ENCODE data around the gene LILRB3. TPM values are rescaled to one million over a fixed set of nuclear protein-coding genes. Genes with fewer than 3 reads are reported as not detected.
"Not testable (repeated sequence)": the region's sequence is repeated elsewhere in the genome, so short reads cannot be mapped to it uniquely, and the experiment has no call there.

LILRB3 gene
- total and polyA plus RNA-seq, 9 donors = 0.31 to 5.5 (median 2.5) TPM

DNA sequence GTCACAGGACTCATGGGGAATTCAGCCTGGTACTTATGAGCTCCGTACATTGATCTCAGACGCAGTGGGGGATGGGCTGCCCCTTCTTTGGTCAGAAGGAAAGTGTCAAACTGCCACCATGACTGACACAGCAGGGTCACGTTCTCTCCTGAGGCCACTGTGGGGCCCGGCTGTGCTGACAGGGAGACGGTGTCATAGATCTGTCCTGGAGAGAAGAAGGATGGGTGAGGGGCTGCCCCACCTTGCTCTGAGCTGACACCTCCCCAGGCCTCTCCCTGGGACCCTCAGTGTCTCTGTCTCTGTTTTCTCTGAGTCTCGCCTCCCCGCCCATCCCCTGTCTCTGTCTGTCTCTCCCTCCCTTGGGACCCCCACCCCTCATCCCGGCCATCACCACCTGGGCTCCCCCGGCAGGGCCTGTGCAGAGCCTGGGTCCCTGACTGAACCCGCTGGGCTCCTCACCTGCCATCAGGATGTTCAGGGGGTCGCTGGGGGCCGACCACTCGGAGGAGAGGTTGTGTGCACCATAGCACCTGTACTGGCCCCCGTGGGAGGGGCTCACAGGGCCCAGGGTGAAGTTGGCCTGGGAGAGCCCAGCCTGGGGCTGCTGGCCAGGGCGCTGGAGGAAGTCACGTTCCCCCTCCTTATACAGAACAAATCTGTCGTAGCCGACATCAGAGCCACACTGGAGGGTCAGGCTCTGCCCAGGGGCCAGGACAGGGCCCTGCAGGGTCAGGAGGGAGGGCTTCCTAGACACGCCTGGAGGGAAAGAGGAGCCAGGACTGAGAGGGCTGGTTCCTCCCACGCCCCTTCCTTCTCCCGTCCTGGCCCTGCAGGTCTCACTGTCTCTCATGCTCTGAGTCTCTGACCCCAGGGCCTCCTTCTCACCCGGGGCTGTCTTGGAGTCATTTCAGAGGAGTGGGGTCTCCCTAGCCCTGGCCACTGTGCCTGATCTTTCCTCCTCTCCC, 17.8 kb upstream of the LILRB3 start:
- H3K27me3 ChIP-seq; H3K27ac ChIP-seq; H3K4me1 ChIP-seq (ENCODE audit: insufficient read depth); H3K36me3 ChIP-seq; H3K4me3 ChIP-seq; DNase-seq; intact Hi-C loops (cut with DNase I); H3K9me3 ChIP-seq: not testable (repeated sequence)
- 54 to 69% (median 60%) methylated on average over 12 to 16 of the region's 22 CpGs for WGBS, 3 donors

DNA sequence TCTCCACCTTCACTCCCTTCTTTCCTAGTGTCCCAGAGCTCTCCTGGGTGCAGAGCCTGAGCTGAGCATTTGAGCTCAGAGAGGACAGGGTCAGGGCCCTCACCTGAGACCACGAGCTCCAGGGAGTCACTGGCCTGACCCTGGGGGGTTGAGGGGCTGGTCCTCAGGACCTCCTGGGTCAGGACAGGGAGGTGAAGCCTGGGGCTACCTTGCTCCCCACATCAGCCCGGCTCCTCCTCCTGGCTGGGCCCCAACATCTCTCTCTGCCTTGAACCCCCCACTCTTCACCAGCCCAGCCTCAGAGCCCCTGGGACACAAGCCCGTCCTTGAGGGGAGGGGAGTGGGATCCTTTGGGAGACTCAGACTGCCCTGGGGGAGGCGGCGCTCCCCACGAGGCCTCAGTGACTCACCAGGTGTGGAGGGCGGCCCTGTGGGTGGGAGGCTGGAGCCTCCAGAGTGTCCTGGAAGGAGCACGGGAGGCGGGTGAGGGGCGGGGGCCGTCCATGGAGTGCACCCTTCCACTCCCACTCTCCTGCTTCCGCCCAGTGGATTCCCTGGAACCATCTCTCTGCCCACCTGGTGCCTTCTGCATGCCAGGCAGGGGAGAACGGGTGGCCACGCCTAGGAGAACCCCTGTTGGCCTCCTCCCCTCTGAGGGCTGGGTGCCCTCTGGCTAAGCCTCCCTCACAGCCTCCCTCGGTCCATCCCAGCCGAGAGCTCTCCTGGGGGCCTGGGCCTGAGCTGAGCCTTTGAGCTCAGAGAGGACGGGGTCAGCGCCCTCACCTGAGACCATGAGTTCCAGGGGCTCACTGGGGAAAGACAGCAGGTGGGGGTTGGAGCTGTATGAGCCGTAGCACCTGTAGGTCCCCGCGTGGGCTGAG, 16.9 kb upstream of the LILRB3 start:
- DNase-seq; H3K9me3 ChIP-seq; H3K27me3 ChIP-seq; H3K4me3 ChIP-seq; H3K27ac ChIP-seq; H3K4me1 ChIP-seq (ENCODE audit: insufficient read depth); H3K36me3 ChIP-seq: not testable (repeated sequence)
- intact Hi-C loops (cut with DNase I) = loop anchor here in 3 of 4 donors (2.0 to 10.0 kb wide), 3 partner anchors 17 to 65 kb away; partner anchors contain the start of genes LILRB3 (in 1 of the 3) and TMC4 (in 1 of the 3)
- WGBS, 3 donors = 41 to 46% (median 45%) methylated on average over 8 to 16 of the region's 21 CpGs

DNA sequence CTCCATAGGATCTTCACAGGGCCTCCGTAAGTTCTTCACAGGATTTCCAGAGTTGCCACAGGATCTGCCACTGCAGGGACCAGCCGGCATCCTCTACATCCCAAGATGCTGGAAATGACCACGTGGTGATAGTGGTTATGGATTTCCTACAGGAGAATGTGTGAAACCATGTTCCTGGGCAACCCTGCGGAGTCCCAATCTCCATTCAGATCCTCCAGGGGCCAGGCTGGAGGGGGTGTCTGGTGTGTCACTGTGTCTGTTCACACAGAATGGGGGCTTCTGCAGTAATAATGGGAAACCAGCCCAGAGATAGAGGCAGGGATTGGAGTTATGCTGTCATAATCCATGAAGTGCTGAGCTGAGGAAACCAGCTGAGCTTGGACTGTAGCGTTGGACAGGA, 11.1 kb upstream of the LILRB3 start:
- intact Hi-C loops (cut with DNase I) = loop anchor here in 3 of 4 donors (5.0 to 10.0 kb wide), 3 partner anchors 59 to 67 kb away; partner anchors contain the start of gene TMC4 (in 2 of the 3)
- Histone ChIP-seq H3K27me3 (no peaks in the 10 kb centered on the region), H3K36me3 (no peaks in the 10 kb centered on the region), H3K9me3 (no peaks in the 10 kb centered on the region), H3K27ac (no peak overlapping the region), H3K4me1 (ENCODE audit: insufficient read depth) (no peaks in the 10 kb centered on the region), H3K4me3 (no peak overlapping the region)
- no peak for DNase-seq
- 6 to 84% (median 78%) methylated on average over 5 of the region's 5 CpGs for WGBS, 3 donors
- TF ChIP-seq POLR2A (IDR thresholded peaks at IDR 0.05) (no peak), EP300 (IDR thresholded peaks at IDR 0.05) (no peak)
- TF ChIP-seq, protein P1, sequence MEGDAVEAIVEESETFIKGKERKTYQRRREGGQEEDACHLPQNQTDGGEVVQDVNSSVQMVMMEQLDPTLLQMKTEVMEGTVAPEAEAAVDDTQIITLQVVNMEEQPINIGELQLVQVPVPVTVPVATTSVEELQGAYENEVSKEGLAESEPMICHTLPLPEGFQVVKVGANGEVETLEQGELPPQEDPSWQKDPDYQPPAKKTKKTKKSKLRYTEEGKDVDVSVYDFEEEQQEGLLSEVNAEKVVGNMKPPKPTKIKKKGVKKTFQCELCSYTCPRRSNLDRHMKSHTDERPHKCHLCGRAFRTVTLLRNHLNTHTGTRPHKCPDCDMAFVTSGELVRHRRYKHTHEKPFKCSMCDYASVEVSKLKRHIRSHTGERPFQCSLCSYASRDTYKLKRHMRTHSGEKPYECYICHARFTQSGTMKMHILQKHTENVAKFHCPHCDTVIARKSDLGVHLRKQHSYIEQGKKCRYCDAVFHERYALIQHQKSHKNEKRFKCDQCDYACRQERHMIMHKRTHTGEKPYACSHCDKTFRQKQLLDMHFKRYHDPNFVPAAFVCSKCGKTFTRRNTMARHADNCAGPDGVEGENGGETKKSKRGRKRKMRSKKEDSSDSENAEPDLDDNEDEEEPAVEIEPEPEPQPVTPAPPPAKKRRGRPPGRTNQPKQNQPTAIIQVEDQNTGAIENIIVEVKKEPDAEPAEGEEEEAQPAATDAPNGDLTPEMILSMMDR (IDR thresholded peaks at IDR 0.05) = no peak

DNA sequence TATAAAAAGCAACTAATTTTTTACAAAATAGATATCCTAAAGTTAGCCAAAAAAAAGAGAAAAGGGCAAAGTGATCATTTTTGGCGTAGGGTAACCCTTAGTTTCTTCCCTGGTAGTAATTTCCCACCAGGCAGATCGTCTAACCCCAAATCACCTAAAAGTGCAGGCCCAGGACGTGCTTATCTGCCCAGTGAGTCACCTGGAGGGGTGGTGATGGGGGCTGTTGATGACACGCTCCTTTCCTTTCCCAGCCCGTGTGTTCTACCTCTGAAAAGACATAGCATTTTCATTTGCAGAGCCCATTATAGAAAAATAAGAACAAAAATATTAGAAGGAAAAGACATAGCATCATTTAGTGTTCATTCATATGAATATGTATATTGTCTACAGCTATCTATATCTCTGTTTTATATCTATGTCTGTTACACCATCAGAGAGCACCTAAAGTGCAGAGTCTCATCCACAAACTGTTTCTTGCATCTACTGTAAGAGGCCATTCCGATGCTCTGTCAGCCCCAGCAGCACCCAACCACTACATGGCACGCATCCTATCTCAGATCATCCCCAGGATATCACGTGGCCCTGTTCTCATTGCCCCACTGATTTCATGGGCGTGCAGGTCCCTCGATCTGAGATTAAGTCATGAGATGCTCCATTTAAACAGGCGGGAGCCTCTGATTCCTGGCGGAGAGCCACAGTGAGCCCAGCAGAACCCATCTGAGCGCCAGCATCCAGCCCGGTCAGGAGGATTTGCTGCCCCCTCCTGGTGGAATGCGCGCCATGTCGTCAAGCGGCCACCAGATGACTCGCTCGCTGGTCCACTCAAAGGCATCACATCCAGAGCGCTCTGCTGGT, 8.5 kb upstream of the LILRB3 start:
- Histone ChIP-seq H3K27ac (no peak overlapping the region), H3K36me3 (no peaks in the 10 kb centered on the region), H3K4me3 (no peak overlapping the region), H3K9me3 (no peaks in the 10 kb centered on the region), H3K27me3 (no peaks in the 10 kb centered on the region), H3K4me1 (ENCODE audit: insufficient read depth) (no peaks in the 10 kb centered on the region)
- WGBS, 3 donors = 13 to 19% (median 14%) methylated on average over 21 of the region's 21 CpGs
- TF ChIP-seq POLR2A (IDR thresholded peaks at IDR 0.05) (peak; percentile 23), EP300 (IDR thresholded peaks at IDR 0.05) (no peak)
- TF ChIP-seq, protein P1 (IDR thresholded peaks at IDR 0.05) = peak; percentile 67 to 90 (median 85)
- DNase-seq = peak; percentile 86 to 93 (median 90)
- intact Hi-C loops (cut with DNase I) = loop anchor here (2.0 to 10.0 kb wide), 4 partner anchors 57 to 65 kb away; partner anchors contain the start of gene TMC4 (in 2 of the 4)

All from ovary (tissue), 9 donors.